Activated CD8-positive, alpha-beta memory T cell treated with anti-CD3 and anti-CD28 coated beads, Interleukin-2, amount 50 U/mL, for 4 hours (primary cell): Measurements from ENCODE around the gene SAMSN1.
"Not testable (repeated sequence)": the region's sequence is repeated elsewhere in the genome, so short reads cannot be mapped to it uniquely, and the experiment has no call there.

ENCODE experiments used
- DNase-seq: peaks from one replicate; pipeline ENCODE4 v3.0.0-alpha.2; 2020

Gene SAMSN1

GRCh38 chr21:14562959-14563358 is 16.8 kb upstream of the SAMSN1 start:
- DNase-seq, result no peak

GRCh38 chr21:14560555-14560954 is 14.4 kb upstream of the SAMSN1 start:
- no peak for DNase-seq

- no peak for DNase-seq
Observed at GRCh38 chr21:14560139-14560538, 14.0 kb upstream of the SAMSN1 start.

- DNase-seq, result no peak
Observed at GRCh38 chr21:14559102-14559501, 13.0 kb upstream of the SAMSN1 start.

GRCh38 chr21:14557413-14557812 is 11.3 kb upstream of the SAMSN1 start:
- no peak for DNase-seq

GRCh38 chr21:14554948-14555347 is 8.8 kb upstream of the SAMSN1 start:
- no peak for DNase-seq

- no peak for DNase-seq
Observed at GRCh38 chr21:14553422-14553821, 7.3 kb upstream of the SAMSN1 start.

GRCh38 chr21:14551741-14552140 is 5.6 kb upstream of the SAMSN1 start:
- no peak for DNase-seq

GRCh38 chr21:14550135-14550534 is 4.0 kb upstream of the SAMSN1 start:
- no peak for DNase-seq

GRCh38 chr21:14548779-14549178 is 2.7 kb upstream of the SAMSN1 start:
- no peak for DNase-seq

GRCh38 chr21:14547834-14548513 is 1.9 kb upstream of the SAMSN1 start:
- no peak for DNase-seq

GRCh38 chr21:14546719-14547118 is 604 bp upstream of the SAMSN1 start:
- not testable (repeated sequence) for DNase-seq

GRCh38 chr21:14543983-14544382 is 2.1 kb downstream of the SAMSN1 start:
- no peak for DNase-seq

- no peak for DNase-seq
Observed at GRCh38 chr21:14542638-14543037, 3.5 kb downstream of the SAMSN1 start.

GRCh38 chr21:14541841-14542490 is 4.1 kb downstream of the SAMSN1 start:
- no peak for DNase-seq

GRCh38 chr21:14538483-14538882 is 7.6 kb downstream of the SAMSN1 start:
- no peak for DNase-seq

- DNase-seq, result no peak
Observed at GRCh38 chr21:14536929-14537328, 9.2 kb downstream of the SAMSN1 start.

GRCh38 chr21:14535702-14536101 is 10.4 kb downstream of the SAMSN1 start:
- DNase-seq, result no peak

- no peak for DNase-seq
Observed at GRCh38 chr21:14533499-14534428, 12.4 kb downstream of the SAMSN1 start.

- DNase-seq, result no peak
Observed at GRCh38 chr21:14531757-14532316, 14.3 kb downstream of the SAMSN1 start.

GRCh38 chr21:14530592-14530991 is 15.5 kb downstream of the SAMSN1 start:
- no peak for DNase-seq

- no peak for DNase-seq
Observed at GRCh38 chr21:14528815-14529214, 17.3 kb downstream of the SAMSN1 start.
